Measurements from ENCODE around the gene MGAT4A.

MGAT4A gene

GRCh38 chr2:98715812-98716451 lies 15.0 kb downstream of the MGAT4A start:
- Histone ChIP-seq H3K27me3 (ENCODE audit: insufficient read depth, low read length) (no peaks in the 10 kb centered on the region), H3K4me3 (ENCODE audit: low read depth, low read length, poor library complexity, severe bottlenecking) (no peak overlapping the region), H3K9ac (ENCODE audit: low read length) (no peak overlapping the region), H3F3A (ENCODE audit: insufficient read depth, low read length) (no peaks in the 10 kb centered on the region), H3K4me2 (ENCODE audit: low read length) (no peak overlapping the region), H3K27ac (ENCODE audit: low read depth, low read length, poor library complexity, severe bottlenecking) (no peak overlapping the region), H2AFZ (ENCODE audit: low read length) (no peak overlapping the region), H3K79me2 (ENCODE audit: insufficient read depth, low read length) (no peaks in the 10 kb centered on the region), H3K36me3 (ENCODE audit: insufficient read depth, low read length) (no peaks in the 10 kb centered on the region), H4K20me1 (ENCODE audit: insufficient read depth, low read length) (no peaks in the 10 kb centered on the region), H3K9me2 (ENCODE audit: low read depth, low read length) (no peaks in the 10 kb centered on the region), H3K9me3 (ENCODE audit: low read length) (no peaks in the 10 kb centered on the region), H3K4me1 (ENCODE audit: insufficient read depth, low read length, severe bottlenecking) (no peaks in the 10 kb centered on the region)
- TF ChIP-seq CTCF (IDR thresholded peaks at IDR 0.05; ENCODE audit: low read length) (no peak), EZH2 (IDR thresholded peaks at IDR 0.05; ENCODE audit: borderline replicate concordance, low read length) (no peak)

- H2AFZ ChIP-seq (ENCODE audit: low read length): no peak overlapping the region
- no peaks in the 10 kb centered on the region for H3F3A ChIP-seq (ENCODE audit: insufficient read depth, low read length)
- TF ChIP-seq EZH2 (IDR thresholded peaks at IDR 0.05; ENCODE audit: borderline replicate concordance, low read length) (no peak), CTCF (IDR thresholded peaks at IDR 0.05; ENCODE audit: low read length) (no peak)
- H4K20me1 ChIP-seq (ENCODE audit: insufficient read depth, low read length): no peaks in the 10 kb centered on the region
- H3K4me3 ChIP-seq (ENCODE audit: low read depth, low read length, poor library complexity, severe bottlenecking): no peak overlapping the region
- no peaks in the 10 kb centered on the region for H3K79me2 ChIP-seq (ENCODE audit: insufficient read depth, low read length)
- no peak overlapping the region for H3K4me2 ChIP-seq (ENCODE audit: low read length)
- no peaks in the 10 kb centered on the region for H3K36me3 ChIP-seq (ENCODE audit: insufficient read depth, low read length)
- no peak overlapping the region for H3K27ac ChIP-seq (ENCODE audit: low read depth, low read length, poor library complexity, severe bottlenecking)
- H3K9me2 ChIP-seq (ENCODE audit: low read depth, low read length): no peaks in the 10 kb centered on the region
- no peak overlapping the region for H3K9ac ChIP-seq (ENCODE audit: low read length)
- H3K27me3 ChIP-seq (ENCODE audit: insufficient read depth, low read length): no peaks in the 10 kb centered on the region
- no peaks in the 10 kb centered on the region for H3K9me3 ChIP-seq (ENCODE audit: low read length)
- H3K4me1 ChIP-seq (ENCODE audit: insufficient read depth, low read length, severe bottlenecking): no peaks in the 10 kb centered on the region
Observed at GRCh38 chr2:98713332-98714015, 17.5 kb downstream of the MGAT4A start.

GRCh38 chr2:98712145-98712544 lies 18.8 kb downstream of the MGAT4A start:
- Histone ChIP-seq H3K79me2 (ENCODE audit: insufficient read depth, low read length) (no peaks in the 10 kb centered on the region), H3K27ac (ENCODE audit: low read depth, low read length, poor library complexity, severe bottlenecking) (no peak overlapping the region)

More at GRCh38 chr2:98712145-98712544, 18.8 kb downstream of the MGAT4A start:
- no peaks in the 10 kb centered on the region for H3K9me3 ChIP-seq (ENCODE audit: low read length)
- no peak overlapping the region for H3K9ac ChIP-seq (ENCODE audit: low read length)
- no peak overlapping the region for H3K4me2 ChIP-seq (ENCODE audit: low read length)
- no peak overlapping the region for H2AFZ ChIP-seq (ENCODE audit: low read length)
- TF ChIP-seq EZH2 (IDR thresholded peaks at IDR 0.05; ENCODE audit: borderline replicate concordance, low read length) (no peak), CTCF (IDR thresholded peaks at IDR 0.05; ENCODE audit: low read length) (no peak)
- H3K9me2 ChIP-seq (ENCODE audit: low read depth, low read length): no peaks in the 10 kb centered on the region
- H3K4me3 ChIP-seq (ENCODE audit: low read depth, low read length, poor library complexity, severe bottlenecking): no peak overlapping the region
- H4K20me1 ChIP-seq (ENCODE audit: insufficient read depth, low read length): no peaks in the 10 kb centered on the region
- no peaks in the 10 kb centered on the region for H3F3A ChIP-seq (ENCODE audit: insufficient read depth, low read length)
- no peaks in the 10 kb centered on the region for H3K4me1 ChIP-seq (ENCODE audit: insufficient read depth, low read length, severe bottlenecking)
- no peaks in the 10 kb centered on the region for H3K36me3 ChIP-seq (ENCODE audit: insufficient read depth, low read length)
- no peaks in the 10 kb centered on the region for H3K27me3 ChIP-seq (ENCODE audit: insufficient read depth, low read length)
